ENCODE measurements around the gene FBLN5.
"Not testable (repeated sequence)": the region's sequence is repeated elsewhere in the genome, so short reads cannot be mapped to it uniquely, and the experiment has no call there.

The FBLN5 gene

GRCh38 chr14:91845652-91846051 is 101.8 kb downstream of the FBLN5 start:
- no peak for TF ChIP-seq CTCF (IDR thresholded peaks at IDR 0.05; ENCODE audit: low read length, missing control alignments)
- no peak for DNase-seq (ENCODE audit: low read depth)
- no peak overlapping the region for H3K4me3 ChIP-seq (replicated peaks; ENCODE audit: low read depth, low read length)

GRCh38 chr14:91845056-91845455 is 102.4 kb downstream of the FBLN5 start:
- DNase-seq (ENCODE audit: low read depth); H3K4me3 ChIP-seq (replicated peaks; ENCODE audit: low read depth, low read length): not testable (repeated sequence)

- H3K4me3 ChIP-seq (replicated peaks; ENCODE audit: low read depth, low read length): no peak overlapping the region
- TF ChIP-seq CTCF (IDR thresholded peaks at IDR 0.05; ENCODE audit: low read length, missing control alignments): no peak
- DNase-seq (ENCODE audit: low read depth): no peak
Measured at GRCh38 chr14:91844029-91844428, 103.5 kb downstream of the FBLN5 start.

GRCh38 chr14:91843437-91843836 is 104.1 kb downstream of the FBLN5 start:
- no peak for TF ChIP-seq CTCF (IDR thresholded peaks at IDR 0.05; ENCODE audit: low read length, missing control alignments)
- DNase-seq (ENCODE audit: low read depth): no peak
- H3K4me3 ChIP-seq (replicated peaks; ENCODE audit: low read depth, low read length): no peak overlapping the region

- H3K4me3 ChIP-seq (replicated peaks; ENCODE audit: low read depth, low read length): no peak overlapping the region
- no peak for DNase-seq (ENCODE audit: low read depth)
- no peak for TF ChIP-seq CTCF (IDR thresholded peaks at IDR 0.05; ENCODE audit: low read length, missing control alignments)
Measured at GRCh38 chr14:91841065-91841464, 106.4 kb downstream of the FBLN5 start.

- no peak for TF ChIP-seq CTCF (IDR thresholded peaks at IDR 0.05; ENCODE audit: low read length, missing control alignments)
- H3K4me3 ChIP-seq (replicated peaks; ENCODE audit: low read depth, low read length): no peak overlapping the region
- DNase-seq (ENCODE audit: low read depth): no peak
Measured at GRCh38 chr14:91839749-91840148, 107.7 kb downstream of the FBLN5 start.

DNA sequence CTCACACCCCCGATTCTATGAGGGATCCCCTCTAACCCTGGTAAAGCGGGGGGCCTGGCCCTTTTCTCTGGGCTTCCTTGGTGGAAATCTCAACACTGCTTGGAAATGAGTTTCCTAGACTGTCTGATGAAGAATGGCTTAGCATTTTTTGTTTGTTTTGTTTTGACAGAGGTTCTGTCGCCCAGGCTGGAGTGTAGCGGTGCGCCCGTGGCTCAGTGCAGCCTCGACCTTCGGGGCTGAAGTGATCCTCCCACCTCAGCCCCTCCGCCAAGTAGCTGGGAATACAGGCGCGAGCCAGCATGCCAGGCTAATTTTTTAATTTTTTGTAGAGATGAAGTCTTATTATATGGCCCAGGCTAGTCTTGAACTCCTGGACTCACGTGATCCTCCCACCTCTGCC is 110.4 kb downstream of the FBLN5 start:
- no peak for DNase-seq (ENCODE audit: low read depth)
- no peak overlapping the region for H3K4me3 ChIP-seq (replicated peaks; ENCODE audit: low read depth, low read length)
- TF ChIP-seq CTCF (IDR thresholded peaks at IDR 0.05; ENCODE audit: low read length, missing control alignments): no peak

Measured in fibroblast of pulmonary artery (primary cell).